A549 (cell line): ENCODE data around the gene KCNK3.

Experiments used
- CEBPB ChIP-seq, 2 experiments: fragments of >200 bp in 1 of 2; sonication (Bioruptor Twin) in 1 of 2; formaldehyde crosslinking in 1 of 2; IDR thresholded peaks; 2 replicates each; pipeline ENCODE4 v1.6.1; 2012 to 2016
- EP300 ChIP-seq, 2 experiments: fragments of >200 bp; sonication (Bioruptor Twin); formaldehyde crosslinking; IDR thresholded peaks; 2 replicates in 1 of 2; 3 replicates in 1 of 2; pipeline ENCODE4 v1.6.1; 2016 to 2017
- KDM1A ChIP-seq: fragments of 200-600 bp; sonication (generic); IDR thresholded peaks from 2 replicates; pipeline ENCODE4 v1.6.1; 2016; ENCODE audit warnings: low read depth, mild to moderate bottlenecking
- MAFK ChIP-seq: fragments of 450-650 bp; IDR thresholded peaks from 2 replicates; pipeline ENCODE4 v1.6.1; 2014; ENCODE audit not compliant: partially characterized antibody
- MAZ ChIP-seq: fragments of 150-350 bp; IDR thresholded peaks from 2 replicates; pipeline ENCODE4 v1.6.1; 2014; ENCODE audit warnings: antibody characterized with exemption, low read depth, low read length, borderline replicate concordance
- MYC ChIP-seq: IDR thresholded peaks from 2 replicates; pipeline ENCODE4 v1.6.1; 2012; ENCODE audit warnings: mild to moderate bottlenecking, inconsistent platforms, low read length, improper control_type of control experiment, borderline replicate concordance
- PHF8 ChIP-seq: fragments of 200-600 bp; sonication (generic); IDR thresholded peaks from 2 replicates; pipeline ENCODE4 v1.6.1; 2016; ENCODE audit warnings: low read depth, mild to moderate bottlenecking, antibody characterized with exemption, moderate library complexity, borderline replicate concordance
- POLR2A ChIP-seq: IDR thresholded peaks from 2 replicates; pipeline ENCODE4 v1.6.1; 2012; ENCODE audit warnings: mild to moderate bottlenecking, low read length
- REST ChIP-seq: fragments of 200-600 bp; sonication (generic); IDR thresholded peaks from 2 replicates; pipeline ENCODE4 v1.6.1; 2016; ENCODE audit warnings: antibody characterized with exemption, mild to moderate bottlenecking, moderate library complexity
- SREBF2 ChIP-seq: fragments of 450-650 bp; IDR thresholded peaks from 2 replicates; pipeline ENCODE4 v1.6.1; 2014; ENCODE audit warnings: mild to moderate bottlenecking, moderate library complexity
- TF ChIP-seq, protein P1 (sequence below): fragments of >200 bp; sonication (Bioruptor Twin); formaldehyde crosslinking; IDR thresholded peaks from 3 replicates; pipeline ENCODE4 v1.5.1; 2016

DNA sequence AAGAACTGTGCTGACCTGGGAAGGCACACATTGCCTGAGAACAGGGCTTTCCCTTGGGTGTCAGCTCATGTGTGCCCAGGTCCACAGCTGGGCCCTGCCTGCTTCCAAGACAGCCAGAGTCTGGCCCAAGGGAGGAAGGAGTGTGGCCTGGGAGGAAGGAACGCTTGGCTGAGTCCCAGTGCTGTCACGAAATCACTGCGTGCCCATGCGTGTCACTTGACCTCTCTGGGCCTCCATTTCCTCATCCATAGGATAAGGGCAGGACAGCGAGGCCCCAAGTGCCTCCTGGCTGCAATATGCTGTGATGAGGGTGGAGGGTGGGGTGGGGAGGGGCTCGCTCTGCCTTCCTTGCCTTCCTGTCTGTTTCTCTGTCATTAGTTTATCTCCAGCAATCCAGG is 642 bp upstream of the KCNK3 start:
- TF ChIP-seq POLR2A (no peak), SREBF2 (no peak), REST (no peak), MAFK (no peak), PHF8 (no peak), EP300 (IDR thresholded peaks at IDR 0.05) (no peak), MAZ (no peak), MYC (no peak), CEBPB (IDR thresholded peaks at IDR 0.05) (no peak), KDM1A (no peak)
- TF ChIP-seq, protein P1, sequence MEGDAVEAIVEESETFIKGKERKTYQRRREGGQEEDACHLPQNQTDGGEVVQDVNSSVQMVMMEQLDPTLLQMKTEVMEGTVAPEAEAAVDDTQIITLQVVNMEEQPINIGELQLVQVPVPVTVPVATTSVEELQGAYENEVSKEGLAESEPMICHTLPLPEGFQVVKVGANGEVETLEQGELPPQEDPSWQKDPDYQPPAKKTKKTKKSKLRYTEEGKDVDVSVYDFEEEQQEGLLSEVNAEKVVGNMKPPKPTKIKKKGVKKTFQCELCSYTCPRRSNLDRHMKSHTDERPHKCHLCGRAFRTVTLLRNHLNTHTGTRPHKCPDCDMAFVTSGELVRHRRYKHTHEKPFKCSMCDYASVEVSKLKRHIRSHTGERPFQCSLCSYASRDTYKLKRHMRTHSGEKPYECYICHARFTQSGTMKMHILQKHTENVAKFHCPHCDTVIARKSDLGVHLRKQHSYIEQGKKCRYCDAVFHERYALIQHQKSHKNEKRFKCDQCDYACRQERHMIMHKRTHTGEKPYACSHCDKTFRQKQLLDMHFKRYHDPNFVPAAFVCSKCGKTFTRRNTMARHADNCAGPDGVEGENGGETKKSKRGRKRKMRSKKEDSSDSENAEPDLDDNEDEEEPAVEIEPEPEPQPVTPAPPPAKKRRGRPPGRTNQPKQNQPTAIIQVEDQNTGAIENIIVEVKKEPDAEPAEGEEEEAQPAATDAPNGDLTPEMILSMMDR: no peak
